Stimulated activated CD8-positive, alpha-beta memory T cell treated with anti-CD3 and anti-CD28 coated beads, Interleukin-15, amount 100 ng/mL, for 48 hours (primary cell): Measurements from ENCODE around the gene PTPRA.
"Not testable (repeated sequence)": the region's sequence is repeated elsewhere in the genome, so short reads cannot be mapped to it uniquely, and the experiment has no call there.

Experiments used
- DNase-seq, 2 donors: peaks; one replicate each; pipeline ENCODE4 v3.0.0-alpha.2; 2020; ENCODE audit warnings: low read depth in 2 of 2

PTPRA gene

DNA sequence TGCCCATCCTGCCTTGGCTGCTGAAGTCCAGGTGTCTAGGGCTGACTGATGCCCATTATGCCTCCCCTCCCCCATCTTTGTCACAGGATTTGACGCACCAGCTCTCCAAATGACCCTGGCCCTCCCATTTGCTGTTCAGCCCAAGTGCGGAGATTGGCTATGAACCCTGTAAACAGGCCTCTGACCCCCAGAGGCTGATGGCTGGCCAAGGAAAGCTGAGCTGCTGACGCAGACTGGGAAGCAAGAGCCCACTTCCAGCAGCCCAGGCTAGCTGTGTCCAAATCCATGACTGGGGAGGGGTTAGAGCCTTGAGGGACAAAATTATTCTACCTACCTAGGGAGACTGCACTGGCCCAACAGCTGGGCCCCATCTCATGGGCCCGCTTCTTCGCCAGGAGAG lies 169.3 kb downstream of the PTPRA start:
- DNase-seq = no peak

DNA sequence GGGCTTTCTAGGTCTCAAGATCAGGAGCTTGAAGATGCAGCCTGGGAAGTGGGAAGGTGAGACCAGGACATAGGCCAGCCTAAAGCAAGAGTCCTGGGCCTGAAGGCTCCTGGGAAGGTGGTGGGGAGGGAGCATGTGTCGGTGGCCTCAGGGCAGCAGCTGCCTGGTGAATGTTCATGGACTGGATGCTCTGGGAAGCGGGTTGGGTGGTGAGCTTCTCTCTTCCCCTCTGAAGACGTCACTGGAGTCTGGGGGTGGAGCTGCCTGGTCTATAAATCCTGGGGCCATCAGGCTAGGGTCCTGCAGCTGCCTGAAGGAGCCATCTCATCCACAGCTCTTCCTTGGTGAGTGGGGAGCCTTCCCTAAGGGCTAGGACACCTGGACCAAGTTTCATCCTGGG lies 170.0 kb downstream of the PTPRA start, which contains the start of gene GNRH2:
Gene GNRH2 (plus strand): TSS at position 301 of the 400 bp plus-strand sequence. CDS start 793 bp downstream, outside the sequence.
- DNase-seq = no peak

DNA sequence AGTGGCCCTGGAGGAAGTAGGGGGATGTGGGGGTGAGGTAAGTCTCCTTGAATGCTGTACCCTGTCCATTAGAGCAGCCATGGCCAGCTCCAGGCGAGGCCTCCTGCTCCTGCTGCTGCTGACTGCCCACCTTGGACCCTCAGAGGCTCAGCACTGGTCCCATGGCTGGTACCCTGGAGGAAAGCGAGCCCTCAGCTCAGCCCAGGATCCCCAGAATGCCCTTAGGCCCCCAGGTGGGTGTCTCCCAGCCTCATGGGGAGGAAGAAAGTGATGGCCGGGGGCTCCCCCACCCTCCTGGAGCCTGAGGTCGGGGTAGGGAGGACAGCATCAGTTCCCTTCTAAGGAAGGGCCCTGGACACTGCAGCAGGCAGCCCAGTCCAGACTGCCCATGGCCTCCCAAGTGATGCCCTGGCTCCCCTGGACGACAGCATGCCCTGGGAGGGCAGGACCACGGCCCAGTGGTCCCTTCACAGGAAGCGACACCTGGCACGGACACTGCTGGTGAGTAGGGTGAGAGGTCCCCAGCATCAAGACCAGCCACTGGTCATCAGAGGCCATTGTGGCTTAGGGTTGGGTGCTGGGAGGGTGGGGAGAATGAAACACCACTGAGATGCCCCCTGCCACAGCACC lies 171.2 kb downstream of the PTPRA start:
- DNase-seq = no peak

DNA sequence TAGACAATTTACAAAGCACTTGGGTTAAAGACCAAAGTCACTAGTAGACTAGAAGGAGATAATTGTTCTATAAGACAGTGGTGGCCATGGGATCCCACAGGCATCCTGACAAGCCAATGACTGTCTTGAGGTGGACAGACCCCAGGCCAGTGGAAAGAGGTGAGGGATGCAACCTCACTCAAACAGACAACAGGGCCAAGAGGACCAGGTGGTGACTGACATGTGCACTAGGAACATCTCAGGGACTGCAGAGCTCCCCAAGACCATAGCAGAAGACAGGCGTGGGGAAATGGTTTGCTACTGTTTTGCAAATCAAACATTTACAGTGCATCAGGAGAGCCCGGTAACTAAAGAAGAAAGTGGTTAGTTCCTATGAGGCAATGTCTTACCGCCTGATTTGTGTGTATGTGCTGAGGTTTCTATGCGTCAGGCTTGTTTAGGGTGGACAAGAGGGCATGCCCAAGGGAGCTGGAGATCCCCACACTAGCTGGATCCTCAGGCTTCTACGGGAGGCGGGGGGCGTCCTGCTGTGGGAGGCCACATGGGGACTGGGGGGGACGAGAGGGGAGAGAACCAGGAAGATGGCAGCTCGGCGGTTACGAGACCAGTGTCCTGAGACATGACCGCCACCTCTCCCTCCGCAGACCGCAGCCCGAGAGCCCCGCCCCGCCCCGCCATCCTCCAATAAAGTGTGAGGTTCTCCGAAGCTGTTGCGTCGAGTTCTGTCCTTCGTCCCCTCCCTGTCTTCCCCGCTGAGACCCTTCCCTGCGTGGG lies 171.9 kb downstream of the PTPRA start:
- peak in 1 of 2 donors; percentile 61 for DNase-seq

DNA sequence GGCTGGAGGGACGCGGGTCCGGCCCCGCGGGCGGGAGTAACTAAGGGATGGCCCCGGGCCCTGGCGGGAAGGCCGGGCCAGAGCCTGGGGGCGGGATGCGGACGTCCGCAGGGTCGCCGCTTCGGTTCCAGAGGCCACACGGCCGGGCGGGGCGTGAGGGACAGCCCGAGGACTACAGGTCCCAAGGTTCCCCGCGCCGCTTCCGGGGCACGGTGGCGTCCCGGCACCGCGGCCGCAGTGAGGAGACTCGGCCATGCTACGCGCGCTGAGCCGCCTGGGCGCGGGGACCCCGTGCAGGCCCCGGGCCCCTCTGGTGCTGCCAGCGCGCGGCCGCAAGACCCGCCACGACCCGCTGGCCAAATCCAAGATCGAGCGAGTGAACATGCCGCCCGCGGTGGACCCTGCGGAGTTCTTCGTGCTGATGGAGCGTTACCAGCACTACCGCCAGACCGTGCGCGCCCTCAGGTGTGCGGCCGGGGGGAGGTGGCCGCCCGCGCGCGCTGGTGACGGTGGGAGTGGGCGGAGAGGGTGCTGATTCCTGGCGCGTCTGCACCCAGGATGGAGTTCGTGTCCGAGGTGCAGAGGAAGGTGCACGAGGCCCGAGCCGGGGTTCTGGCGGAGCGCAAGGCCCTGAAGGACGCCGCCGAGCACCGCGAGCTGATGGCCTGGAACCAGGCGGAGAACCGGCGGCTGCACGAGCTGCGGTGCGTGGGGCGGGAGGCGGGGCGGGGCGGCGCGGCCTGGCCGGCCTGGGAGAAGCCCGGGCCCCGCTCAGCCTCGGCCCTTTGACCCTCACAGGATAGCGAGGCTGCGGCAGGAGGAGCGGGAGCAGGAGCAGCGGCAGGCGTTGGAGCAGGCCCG lies 172.8 kb downstream of the PTPRA start, which contains the start of gene MRPS26:
Gene MRPS26 (plus strand): TSS at position 237 of the 861 bp plus-strand sequence. CDS start 17 bp downstream, at position 254.
- peak; percentile 77 to 79 for DNase-seq

DNA sequence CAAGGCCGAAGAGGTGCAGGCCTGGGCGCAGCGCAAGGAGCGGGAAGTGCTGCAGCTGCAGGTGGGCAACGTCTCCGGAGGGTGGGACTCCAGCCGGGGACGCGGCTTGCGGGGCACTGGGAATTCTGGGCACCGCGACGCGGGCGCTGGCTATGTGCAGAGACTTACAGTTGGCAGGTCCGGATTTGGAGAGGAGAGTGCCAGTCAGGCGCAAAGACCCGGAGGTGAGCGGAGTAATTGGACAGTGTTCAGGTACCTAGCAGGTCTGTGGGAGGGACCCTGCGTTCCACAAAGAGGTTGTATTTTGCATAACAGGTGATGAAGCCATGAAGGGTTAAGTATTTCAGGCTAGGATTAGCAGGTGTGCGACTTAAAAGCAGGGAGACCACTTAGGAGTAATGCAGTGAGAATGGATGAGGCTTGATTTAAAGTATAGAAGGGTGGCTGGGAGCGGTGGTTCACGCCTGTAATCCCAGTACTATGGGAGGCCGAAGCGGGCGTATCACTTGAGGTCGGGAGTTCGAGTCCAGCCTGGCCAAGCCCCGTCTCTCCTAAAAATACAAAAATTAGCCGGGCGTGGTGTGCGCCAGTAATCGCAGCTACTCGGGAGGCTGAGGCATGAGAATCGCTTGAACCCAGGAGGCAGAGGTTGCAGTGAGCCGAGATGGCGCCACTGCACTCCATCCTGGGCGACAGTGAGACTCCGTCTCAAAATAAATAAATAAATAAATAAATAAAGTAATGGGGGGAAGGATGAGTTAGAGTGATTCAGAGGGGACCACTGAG lies 173.6 kb downstream of the PTPRA start:
- DNase-seq = no peak

DNA sequence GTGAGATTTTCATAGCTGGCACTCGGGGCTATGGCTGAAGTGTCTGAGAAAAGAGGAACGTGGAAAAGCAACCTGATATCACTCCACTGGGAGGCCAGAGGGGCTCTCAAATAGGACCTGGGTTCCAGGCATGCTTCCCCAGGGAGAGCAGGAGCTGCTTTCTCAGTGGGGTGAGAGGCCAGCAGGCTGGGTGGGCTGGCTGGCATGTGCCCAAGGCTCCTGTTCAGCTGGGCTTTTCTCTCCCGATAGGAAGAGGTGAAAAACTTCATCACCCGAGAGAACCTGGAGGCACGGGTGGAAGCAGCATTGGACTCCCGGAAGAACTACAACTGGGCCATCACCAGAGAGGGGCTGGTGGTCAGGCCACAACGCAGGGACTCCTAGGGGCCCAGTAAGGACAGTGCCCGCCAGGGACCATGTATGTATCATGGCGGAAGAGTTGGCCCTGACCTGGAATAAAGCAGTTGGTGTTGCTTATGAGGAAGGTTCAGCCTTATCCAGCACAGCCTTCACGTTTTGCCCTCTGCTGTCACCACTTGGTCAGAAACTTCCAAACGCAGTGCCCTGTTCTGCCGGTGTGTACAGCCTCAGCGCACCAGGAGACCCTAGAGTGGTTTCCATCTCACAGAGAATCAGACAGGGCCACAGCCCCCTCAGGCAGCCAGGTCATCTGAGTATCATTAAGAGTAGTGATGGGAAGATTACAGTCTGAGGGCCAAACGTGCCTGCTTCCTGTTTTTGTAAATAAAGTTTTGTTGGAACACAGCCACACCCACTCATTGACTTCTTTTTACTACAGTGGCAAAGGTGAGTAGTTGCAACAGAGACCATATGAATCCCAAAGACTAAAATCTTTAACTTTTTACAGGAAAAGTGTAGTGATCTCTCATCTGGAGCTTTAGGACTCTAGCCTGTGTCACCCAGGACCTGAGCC lies 174.5 kb downstream of the PTPRA start:
- no peak for DNase-seq

DNA sequence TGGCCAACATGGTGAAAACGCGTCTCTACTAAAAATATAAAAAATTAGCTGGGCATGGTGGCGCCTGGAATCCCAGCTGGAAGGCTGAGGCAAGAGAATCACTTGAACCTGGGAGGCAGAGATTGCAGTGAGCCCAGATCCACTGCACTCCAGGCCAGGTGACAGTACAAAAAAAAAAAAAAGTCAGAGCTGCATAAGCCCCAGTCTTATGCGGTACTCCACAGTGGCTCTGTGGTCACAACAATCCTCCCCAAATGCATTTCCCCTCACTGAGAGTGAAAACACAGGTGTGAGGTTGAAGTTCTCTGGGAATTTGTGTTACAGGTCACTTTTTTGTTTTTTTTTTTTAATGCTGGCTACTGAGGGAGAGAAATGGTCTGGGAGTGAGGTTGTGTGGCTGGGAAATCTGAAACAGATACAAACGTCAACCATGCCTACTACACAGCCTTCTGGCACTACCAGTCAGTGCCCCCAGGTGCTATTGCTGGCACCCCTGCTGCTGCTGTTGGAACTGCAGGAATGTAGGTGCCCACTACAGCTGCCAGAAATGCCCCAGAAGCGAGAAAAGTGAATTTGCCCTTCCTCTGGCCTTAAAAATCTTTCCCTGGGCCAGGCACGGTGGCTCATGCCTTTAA lies 178.2 kb downstream of the PTPRA start:
- DNase-seq = no peak

DNA sequence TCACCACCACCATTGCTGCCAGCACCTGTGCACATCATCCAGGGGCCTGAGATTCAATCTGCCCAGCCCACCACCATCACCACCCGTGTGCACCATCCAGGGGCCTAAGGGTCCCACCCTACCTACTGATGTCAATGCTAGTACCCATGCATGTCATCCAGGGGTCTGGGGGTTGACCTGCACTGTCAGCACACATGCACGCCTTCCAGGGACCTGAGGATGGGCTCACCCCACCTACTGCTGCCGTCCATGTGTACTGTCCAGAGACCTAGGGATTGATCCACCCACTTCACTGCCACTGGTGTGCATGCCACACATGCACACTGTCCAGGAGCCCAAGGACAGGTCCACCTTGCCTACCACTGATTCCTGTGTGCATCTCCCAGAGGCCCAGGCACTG lies 186.2 kb downstream of the PTPRA start:
- no peak for DNase-seq

DNA sequence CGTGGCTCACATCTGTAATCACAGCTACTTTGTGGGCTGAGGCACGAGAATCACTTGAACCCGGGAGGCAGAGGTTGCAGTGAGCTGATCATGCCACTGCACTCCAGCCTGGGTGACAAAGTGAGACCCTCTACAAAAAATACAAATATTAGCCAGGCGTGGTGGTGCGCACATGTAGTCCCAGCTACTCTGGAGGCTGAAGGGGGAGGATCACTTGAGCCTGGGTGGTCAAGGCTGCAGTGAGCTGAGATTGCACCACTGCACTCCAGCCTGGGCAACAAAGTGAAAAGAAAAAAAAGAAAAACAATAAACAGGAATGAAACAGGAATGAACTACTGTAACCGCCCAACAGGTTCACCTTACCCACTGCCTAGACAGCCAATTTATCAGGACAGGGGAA lies 190.8 kb downstream of the PTPRA start:
- DNase-seq = not testable (repeated sequence)

DNA sequence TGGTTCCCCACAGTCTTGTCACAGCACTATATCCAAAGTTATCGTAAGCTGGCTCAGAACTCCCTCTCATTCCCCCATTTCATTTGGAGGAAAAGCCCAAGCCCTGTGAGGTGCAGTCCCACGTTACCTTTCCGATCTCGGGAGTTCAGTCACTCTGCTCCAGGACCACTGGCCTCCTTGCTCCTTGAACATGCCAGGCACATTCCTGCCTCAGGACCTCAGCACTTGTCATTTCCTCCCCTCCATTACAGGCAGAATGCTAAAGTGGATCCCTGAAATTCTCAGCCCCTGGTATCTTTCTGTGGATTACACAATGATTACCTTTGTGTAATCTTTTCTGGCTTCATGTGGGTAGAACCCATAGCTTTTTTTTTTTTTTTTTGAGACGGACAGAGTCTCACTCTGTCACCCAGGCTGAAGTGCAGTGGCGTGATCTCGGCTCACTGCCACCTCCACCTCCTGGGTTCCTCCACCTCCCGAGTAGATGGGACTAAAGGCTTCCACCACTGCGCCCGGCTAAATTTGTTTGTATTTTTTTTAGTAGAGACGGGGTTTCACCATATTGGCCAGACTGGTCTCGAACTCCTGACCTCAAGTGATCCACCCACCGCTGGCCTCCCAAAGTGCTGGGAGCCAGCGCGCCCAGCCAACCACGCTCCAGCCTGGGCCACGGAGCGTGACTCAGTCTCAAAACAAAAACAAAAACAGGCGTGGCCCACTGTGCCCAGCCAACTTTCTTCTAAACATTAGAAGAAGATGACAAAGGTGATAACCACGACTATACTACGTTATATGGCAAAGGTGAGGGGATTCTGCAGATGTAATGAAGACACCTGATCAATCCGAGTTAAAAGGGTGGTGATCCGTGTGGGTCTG lies 194.1 kb downstream of the PTPRA start:
- no peak for DNase-seq

DNA sequence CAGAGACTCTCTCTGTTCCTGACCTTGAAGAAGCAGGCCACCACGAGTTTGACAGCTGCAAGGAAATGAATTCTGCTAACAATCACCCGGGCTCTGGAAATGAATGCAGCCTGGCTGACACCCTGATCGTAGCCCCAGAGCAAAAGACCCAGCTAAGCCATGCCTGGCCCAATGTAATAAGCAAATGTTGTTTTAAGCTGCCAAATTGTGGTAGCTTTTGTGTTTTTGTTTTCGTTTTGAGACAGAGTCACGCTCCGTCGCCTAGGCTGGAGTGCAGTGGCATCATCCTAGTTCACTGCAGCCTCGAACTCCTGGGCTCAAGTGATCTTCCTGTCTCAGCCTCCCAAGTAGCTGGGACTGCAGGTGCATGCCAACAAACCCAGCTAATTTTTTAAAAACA lies 194.8 kb downstream of the PTPRA start:
- no peak for DNase-seq

DNA sequence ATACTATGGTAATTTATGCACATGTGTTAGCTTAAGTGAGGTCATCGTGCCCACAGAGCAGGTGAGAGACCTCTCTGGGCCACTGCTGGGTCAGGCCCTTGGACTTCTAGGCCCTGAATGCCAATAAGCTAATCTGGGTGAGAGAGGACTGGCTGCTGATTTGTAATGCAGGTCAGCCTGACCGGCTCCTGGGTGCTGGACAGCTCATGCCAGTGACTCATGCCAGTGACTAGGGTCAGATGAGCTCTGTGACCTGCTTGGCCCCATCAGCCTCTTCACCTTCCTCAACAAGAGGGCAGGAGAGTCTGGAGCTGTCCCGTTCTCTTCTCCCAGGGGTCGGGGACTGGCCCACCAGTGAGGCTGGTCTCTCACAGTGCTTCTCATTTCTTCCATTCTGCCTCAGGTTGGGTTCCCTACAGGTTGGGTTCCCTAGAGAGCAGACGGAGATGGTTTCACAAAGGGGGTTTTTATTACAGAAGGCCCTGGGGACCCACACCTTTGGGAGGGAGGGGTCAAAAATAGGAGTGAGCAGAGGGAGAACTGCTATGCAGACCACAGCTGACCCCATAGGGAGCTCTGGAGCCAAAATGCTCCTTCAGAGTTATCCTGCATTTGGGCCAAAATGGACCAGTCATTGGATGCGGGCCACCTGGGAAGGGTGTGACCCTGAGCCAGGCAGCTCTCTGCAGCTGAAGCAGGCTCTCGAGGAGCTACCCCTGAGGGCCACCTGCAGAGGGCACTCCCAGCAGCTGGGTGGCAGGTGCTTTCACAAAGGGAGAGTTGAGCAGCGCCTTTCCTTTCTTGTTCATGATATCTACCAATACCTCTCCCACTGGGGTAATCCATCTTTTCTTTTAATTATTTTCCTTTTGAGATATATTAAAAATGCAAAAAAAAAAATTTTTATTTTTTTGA lies 196.0 kb downstream of the PTPRA start:
- DNase-seq = no peak

DNA sequence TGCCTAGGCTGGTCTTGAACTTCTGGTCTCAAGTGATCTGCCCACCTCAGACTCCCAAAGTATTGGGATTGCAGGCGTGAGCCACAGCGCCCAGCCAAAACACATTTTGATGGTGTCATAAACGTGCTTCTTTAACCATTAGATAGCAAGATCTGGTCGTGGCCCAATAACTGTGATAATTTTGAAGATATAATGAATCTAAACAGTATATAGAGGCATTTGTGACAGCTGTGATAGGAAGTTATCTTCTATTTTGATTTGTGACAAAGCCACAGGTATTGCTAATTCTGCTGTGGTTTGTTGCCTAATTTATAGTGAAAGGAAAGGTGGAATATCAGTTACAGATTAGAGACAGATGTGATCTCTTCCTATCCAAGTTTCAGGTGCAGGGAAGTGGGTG lies 197.4 kb downstream of the PTPRA start:
- no peak for DNase-seq

DNA sequence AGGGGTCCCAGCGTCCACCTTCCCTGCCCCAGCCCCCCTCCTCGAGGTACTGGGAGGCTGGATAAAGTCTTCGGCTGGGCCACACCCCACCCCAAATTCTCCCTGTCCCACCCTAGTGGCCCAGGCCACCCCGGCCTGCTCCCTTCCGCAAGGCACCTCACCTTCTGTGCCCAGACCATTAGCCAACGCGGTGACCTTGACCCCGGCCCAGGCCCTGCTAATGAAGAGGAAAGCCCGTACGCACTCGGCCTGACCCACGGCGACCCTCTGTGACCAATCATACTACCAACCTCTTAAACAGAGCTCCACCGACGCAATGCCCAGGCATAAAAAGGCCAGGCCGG lies 198.0 kb downstream of the PTPRA start:
- DNase-seq = no peak

DNA sequence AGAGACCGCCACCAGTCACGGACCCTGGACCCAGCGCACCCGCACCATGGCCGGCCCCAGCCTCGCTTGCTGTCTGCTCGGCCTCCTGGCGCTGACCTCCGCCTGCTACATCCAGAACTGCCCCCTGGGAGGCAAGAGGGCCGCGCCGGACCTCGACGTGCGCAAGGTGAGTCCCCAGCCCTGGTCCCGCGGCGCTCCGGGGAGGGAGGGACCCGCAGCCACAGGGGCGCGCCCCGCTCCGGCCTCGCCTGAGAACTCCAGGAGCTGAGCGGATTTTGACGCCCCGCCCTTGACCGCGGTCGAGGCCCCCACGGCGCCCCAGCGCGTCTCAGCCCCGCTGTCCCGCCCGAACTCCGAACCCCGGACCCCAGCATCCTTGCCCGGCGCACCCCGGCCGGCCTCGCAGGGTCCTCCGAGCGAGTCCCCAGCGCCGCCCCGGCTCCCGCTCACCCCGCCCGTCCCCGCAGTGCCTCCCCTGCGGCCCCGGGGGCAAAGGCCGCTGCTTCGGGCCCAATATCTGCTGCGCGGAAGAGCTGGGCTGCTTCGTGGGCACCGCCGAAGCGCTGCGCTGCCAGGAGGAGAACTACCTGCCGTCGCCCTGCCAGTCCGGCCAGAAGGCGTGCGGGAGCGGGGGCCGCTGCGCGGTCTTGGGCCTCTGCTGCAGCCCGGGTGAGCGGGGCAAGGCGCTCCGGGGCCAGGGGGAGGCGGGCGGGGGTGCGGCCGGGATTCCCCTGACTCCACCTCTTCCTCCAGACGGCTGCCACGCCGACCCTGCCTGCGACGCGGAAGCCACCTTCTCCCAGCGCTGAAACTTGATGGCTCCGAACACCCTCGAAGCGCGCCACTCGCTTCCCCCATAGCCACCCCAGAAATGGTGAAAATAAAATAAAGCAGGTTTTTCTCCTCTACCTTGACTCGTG lies 198.6 kb downstream of the PTPRA start, which contains the start of gene OXT:
Gene OXT (plus strand): TSS at position 11 of the 920 bp plus-strand sequence. CDS start 36 bp downstream, at position 47.
- peak in 1 of 2 donors; percentile 49 for DNase-seq
